ENCODE data around the gene SFT2D3. TPM values are rescaled to one million over a fixed set of nuclear protein-coding genes. Genes with fewer than 3 reads are reported as not detected.

SFT2D3 gene
- total and polyA plus RNA-seq, 2 of the 13 experiments (the other 11 are each of a cell fraction or from before 2014, with no cell fraction given): 8.3 to 9.4 TPM

- TF ChIP-seq ZNF710 (CRISPR knock-in tag; IDR thresholded peaks at IDR 0.05; ENCODE audit: borderline replicate concordance) (peak; percentile 32; the same call in 1 of the 2 replicates), RBM22 (optimal IDR thresholded peaks at IDR 0.05; ENCODE audit: low read length) (no peak), HCFC1 (IDR thresholded peaks at IDR 0.05; ENCODE audit: low read depth, low read length) (no peak), ZNF598 (CRISPR knock-in tag; IDR thresholded peaks at IDR 0.05; ENCODE audit: borderline replicate concordance) (0 out of 2 replicates have a peak, but pooled peaks have one; percentile 76), ETV5 (CRISPR knock-in tag; IDR thresholded peaks at IDR 0.05; ENCODE audit: borderline replicate concordance) (peak; percentile 26; the same call in 1 of the 2 replicates), ZNF256 (CRISPR knock-in tag; conservative IDR thresholded peaks at IDR 0.05) (no peak), TRIM24 (CRISPR knock-in tag; IDR thresholded peaks at IDR 0.05) (no peak), PHF20 (CRISPR knock-in tag; IDR thresholded peaks at IDR 0.05) (peak; percentile 25; the same call in 1 of the 2 replicates), ZNF33B (CRISPR knock-in tag; IDR thresholded peaks at IDR 0.05) (0 out of 2 replicates have a peak, but pooled peaks have one; percentile 24), ZNF557 (CRISPR knock-in tag; IDR thresholded peaks at IDR 0.05) (no peak), YEATS2 (CRISPR knock-in tag; IDR thresholded peaks at IDR 0.05; ENCODE audit: borderline replicate concordance) (peak; percentile 39; the same call in 1 of the 2 replicates), ZNF576 (CRISPR knock-in tag; IDR thresholded peaks at IDR 0.05) (0 out of 2 replicates have a peak, but pooled peaks have one; percentile 65), SOX6 (IDR thresholded peaks at IDR 0.05) (no peak), SOX6 (CRISPR knock-in tag; IDR thresholded peaks at IDR 0.05) (peak; percentile 52), ZMYM4 (CRISPR knock-in tag; IDR thresholded peaks at IDR 0.05) (0 out of 2 replicates have a peak, but pooled peaks have one; percentile 18), DMTF1 (CRISPR knock-in tag; IDR thresholded peaks at IDR 0.05) (no peak), ZNF512B (CRISPR knock-in tag; IDR thresholded peaks at IDR 0.05; ENCODE audit: borderline replicate concordance) (no peak), ZNF614 (CRISPR knock-in tag; IDR thresholded peaks at IDR 0.05; ENCODE audit: borderline replicate concordance) (0 out of 2 replicates have a peak, but pooled peaks have one; percentile 22), TSC22D2 (CRISPR knock-in tag; IDR thresholded peaks at IDR 0.05; ENCODE audit: borderline replicate concordance) (no peak), ZNF770 (CRISPR knock-in tag; IDR thresholded peaks at IDR 0.05) (peak; percentile 87)
Observed at GRCh38 chr2:127651971-127652550, 49.2 kb upstream of the SFT2D3 start (continued).

Measured in HepG2 (cell line).